HG03575 (cell line): ENCODE data around the gene DBF4B.
"Not testable (repeated sequence)": the region's sequence is repeated elsewhere in the genome, so short reads cannot be mapped to it uniquely, and the experiment has no call there.

ENCODE experiments used
- ATAC-seq: cut with Tn5 transposase; IDR thresholded peaks from one replicate; pipeline ENCODE4 v1.9.1; 2021; ENCODE audit not compliant: unreplicated experiment, insufficient number of reproducible peaks, low FRiP score; ENCODE audit errors: extremely low read depth

DBF4B gene

GRCh38 chr17:44708401-44709263 lies at the start of gene DBF4B:
Gene DBF4B, plus strand, starts transcription at chr17:44708665. Its CDS starts 156 bp downstream, at chr17:44708821.
- ATAC-seq = no peak

- no peak for ATAC-seq
These were observed 46.6 kb upstream of the DBF4B start for GRCh38 chr17:44661835-44662234.

- no peak for ATAC-seq
These were observed 45.4 kb upstream of the DBF4B start for GRCh38 chr17:44663095-44663494.

GRCh38 chr17:44664867-44665266 lies 43.6 kb upstream of the DBF4B start:
- ATAC-seq = no peak

GRCh38 chr17:44666006-44666405 lies 42.5 kb upstream of the DBF4B start:
- no peak for ATAC-seq

- ATAC-seq = no peak
These were observed 35.9 kb upstream of the DBF4B start for GRCh38 chr17:44672479-44673093.

GRCh38 chr17:44673893-44674292 lies 34.6 kb upstream of the DBF4B start:
- no peak for ATAC-seq

GRCh38 chr17:44677136-44677535 lies 31.3 kb upstream of the DBF4B start:
- ATAC-seq = no peak

- not testable (repeated sequence) for ATAC-seq
These were observed 25.2 kb upstream of the DBF4B start for GRCh38 chr17:44683303-44683702.

- ATAC-seq = no peak
These were observed 20.7 kb upstream of the DBF4B start for GRCh38 chr17:44687756-44688155.

- no peak for ATAC-seq
These were observed 20.3 kb upstream of the DBF4B start for GRCh38 chr17:44688200-44688599.

- ATAC-seq = no peak
These were observed 19.6 kb upstream of the DBF4B start for GRCh38 chr17:44688675-44689476.

GRCh38 chr17:44689477-44690217 lies 18.8 kb upstream of the DBF4B start, which contains the start of gene CCDC43:
Gene CCDC43, minus strand, starts transcription at chr17:44689776. Its CDS starts 23 bp downstream, at chr17:44689753.
- no peak for ATAC-seq

- ATAC-seq = not testable (repeated sequence)
These were observed 17.6 kb upstream of the DBF4B start for GRCh38 chr17:44690746-44691306.

GRCh38 chr17:44693609-44694008 lies 14.9 kb upstream of the DBF4B start:
- no peak for ATAC-seq

GRCh38 chr17:44700288-44700687 lies 8.2 kb upstream of the DBF4B start:
- ATAC-seq = not testable (repeated sequence)

GRCh38 chr17:44707755-44708400 lies 587 bp upstream of the DBF4B start:
- ATAC-seq = no peak

- no peak for ATAC-seq
These were observed 11.0 kb downstream of the DBF4B start for GRCh38 chr17:44719444-44719843.
